GM23248 (cell line): ENCODE data around the gene ATG3. TPM values are rescaled to one million over a fixed set of nuclear protein-coding genes. Genes with fewer than 3 reads are reported as not detected.
A peak's percentile ranks its signal among the peaks of the same experiment; 100 is the strongest.

ENCODE experiments used
- DNase-seq: peaks from one replicate; pipeline ENCODE4 v3.0.0-alpha.2; 2015
- H2AFZ ChIP-seq: fragments of 200-600 bp; sonication (generic); 2 replicates; pipeline ENCODE4 v1.6.1; 2016; ENCODE audit warnings: antibody characterized with exemption
- H3F3A ChIP-seq: fragments of 200-600 bp; sonication (generic); 2 replicates; pipeline ENCODE4 v1.6.1; 2016; ENCODE audit warnings: mild to moderate bottlenecking, antibody characterized with exemption, mixed run types; ENCODE audit not compliant: insufficient read depth
- H3K27ac ChIP-seq: fragments of 200-600 bp; sonication (generic); 2 replicates; pipeline ENCODE4 v1.5.1; 2016; ENCODE audit warnings: mild to moderate bottlenecking
- H3K27me3 ChIP-seq: fragments of 200-600 bp; sonication (generic); replicated peaks from 2 replicates; pipeline ENCODE4 v1.6.1; 2016; ENCODE audit warnings: mild to moderate bottlenecking; ENCODE audit not compliant: insufficient read depth
- H3K36me3 ChIP-seq: fragments of 200-600 bp; sonication (generic); 2 replicates; pipeline ENCODE4 v1.6.1; 2016; ENCODE audit warnings: low read depth, mild to moderate bottlenecking
- H3K4me1 ChIP-seq: fragments of 200-600 bp; sonication (generic); 2 replicates; pipeline ENCODE4 v1.6.1; 2016; ENCODE audit warnings: mild to moderate bottlenecking; ENCODE audit not compliant: insufficient read depth
- H3K4me2 ChIP-seq: fragments of 200-600 bp; sonication (generic); one replicate; pipeline ENCODE4 v1.6.1; 2016; ENCODE audit warnings: mild to moderate bottlenecking; ENCODE audit not compliant: unreplicated experiment
- H3K4me3 ChIP-seq: fragments of 200-600 bp; sonication (generic); 2 replicates; pipeline ENCODE4 v1.5.1; 2016; ENCODE audit warnings: mild to moderate bottlenecking
- H3K79me2 ChIP-seq: fragments of 200-600 bp; sonication (generic); 2 replicates; pipeline ENCODE4 v1.6.1; 2016; ENCODE audit warnings: mild to moderate bottlenecking; ENCODE audit not compliant: insufficient read depth
- H3K9ac ChIP-seq: fragments of 200-600 bp; sonication (generic); 2 replicates; pipeline ENCODE4 v1.6.1; 2016; ENCODE audit warnings: mild to moderate bottlenecking
- H3K9me2 ChIP-seq: fragments of 200-600 bp; sonication (generic); 2 replicates; pipeline ENCODE4 v1.6.1; 2016; ENCODE audit warnings: mixed run types, mild to moderate bottlenecking, moderate library complexity; ENCODE audit not compliant: insufficient read depth
- H3K9me3 ChIP-seq: fragments of 200-600 bp; sonication (generic); one replicate; pipeline ENCODE4 v1.6.1; 2017; ENCODE audit warnings: low read depth
- H4K20me1 ChIP-seq: fragments of 200-600 bp; sonication (generic); 2 replicates; pipeline ENCODE4 v1.6.0; 2016; ENCODE audit not compliant: insufficient read depth
- EZH2 ChIP-seq: fragments of 200-600 bp; sonication (generic); IDR thresholded peaks from 2 replicates; pipeline ENCODE4 v1.6.1; 2018; ENCODE audit warnings: antibody characterized with exemption, mild to moderate bottlenecking; ENCODE audit not compliant: insufficient read depth, poor library complexity, severe bottlenecking
- EZH2phosphoT487 ChIP-seq: fragments of 200-600 bp; sonication (generic); IDR thresholded peaks from 2 replicates; pipeline ENCODE4 v1.6.1; 2018; ENCODE audit warnings: antibody characterized with exemption, moderate library complexity, mild to moderate bottlenecking, low read depth; ENCODE audit not compliant: insufficient read depth
- whole genome bisulfite sequencing, 2 experiments: methylation state at CpG; one replicate each; pipeline ENCODE4 v1.1.6; 2015 to 2017; ENCODE audit warnings: low lambda C conversion rate in 2 of 2, low coverage in 1 of 2; ENCODE audit errors: missing lambda C conversion rate in 2 of 2; 5-methylcytosine and 5-hydroxymethylcytosine counted together
- in situ Hi-C: fragments of 300-500 bp; cut with MboI; formaldehyde crosslinking; loops from 2 replicates; pipeline ENCODE4 v1.15.0; 2020
- polyA plus RNA-seq: library from polyadenylated mRNA; unstranded; fragments of >200 nt; fragmentation: Nextera tagmentation; extraction: Ambion mirVana; gene quantifications from 2 replicates; pipeline ENCODE4 v1.2.1, GENCODE V29; 2016
- total RNA-seq: library from RNA; depleted of rRNA; stranded (reverse); fragments of >200 nt; shearing (Covaris generic); gene quantifications from 2 replicates; pipeline ENCODE4 v1.2.3, GENCODE V29; 2014

ATG3 gene
- total and polyA plus RNA-seq, 2 experiments from 2014 or later = 44.0 to 70.6 TPM

GRCh38 chr3:112560721-112561483, 860 bp downstream of the ATG3 start:
- Histone ChIP-seq H3K9me3 (no peaks in the 10 kb centered on the region), H3K4me3 (peak overlapping the region; percentile 76), H3K4me1 (peaks cover 16% of the 10 kb centered on the region), H3K79me2 (peaks cover 64% of the 10 kb centered on the region), H3K4me2 (peak overlapping the region; percentile 95), H4K20me1 (no peaks in the 10 kb centered on the region), H3K27me3 (no peaks in the 10 kb centered on the region), H2AFZ (peak overlapping the region; percentile 91), H3K9me2 (no peaks in the 10 kb centered on the region), H3K9ac (peak overlapping the region; percentile 92), H3F3A (peaks cover 10% of the 10 kb centered on the region), H3K27ac (peak overlapping the region; percentile 90), H3K36me3 (0 out of 2 replicates have a peak, but pooled peaks cover 7% of the 10 kb centered on the region)
- no peak for TF ChIP-seq EZH2phosphoT487
- no peak for TF ChIP-seq EZH2
- DNase-seq = peak; percentile 96
- 1% methylated on average over 29 of the region's 29 CpGs for WGBS, 2 experiments
- in situ Hi-C loops = no loop called here

GRCh38 chr3:112560307-112560706, 1.5 kb downstream of the ATG3 start:
- peaks cover 70% of the 10 kb centered on the region for H3K79me2 ChIP-seq
- H3K36me3 ChIP-seq = 0 out of 2 replicates have a peak, but pooled peaks cover 7% of the 10 kb centered on the region
- WGBS, 2 experiments = 4 to 8% methylated on average over 2 of the region's 2 CpGs
- no peaks in the 10 kb centered on the region for H3K27me3 ChIP-seq
- H3K27ac ChIP-seq = peak overlapping the region; percentile 90
- H3K4me3 ChIP-seq = peak overlapping the region; percentile 76
- no peak for TF ChIP-seq EZH2phosphoT487
- no peak for TF ChIP-seq EZH2
- H3K9ac ChIP-seq = peak overlapping the region; percentile 92
- H4K20me1 ChIP-seq = no peaks in the 10 kb centered on the region
- H3K4me1 ChIP-seq = peaks cover 20% of the 10 kb centered on the region
- peak overlapping the region; percentile 91 for H2AFZ ChIP-seq
- peak overlapping the region; percentile 95 for H3K4me2 ChIP-seq
- DNase-seq = peak; percentile 37
- no peaks in the 10 kb centered on the region for H3K9me3 ChIP-seq
- no peaks in the 10 kb centered on the region for H3K9me2 ChIP-seq
- peaks cover 10% of the 10 kb centered on the region for H3F3A ChIP-seq
- in situ Hi-C loops = no loop called here

- Histone ChIP-seq H3K36me3 (0 out of 2 replicates have a peak, but pooled peaks cover 7% of the 10 kb centered on the region), H3K4me3 (no peak overlapping the region), H2AFZ (no peak overlapping the region), H3K27me3 (no peaks in the 10 kb centered on the region), H3K9me2 (no peaks in the 10 kb centered on the region), H3F3A (peaks cover 10% of the 10 kb centered on the region), H3K9me3 (no peaks in the 10 kb centered on the region), H3K27ac (no peak overlapping the region), H3K9ac (no peak overlapping the region), H3K4me1 (peaks cover 17% of the 10 kb centered on the region), H3K4me2 (no peak overlapping the region), H3K79me2 (peaks cover 82% of the 10 kb centered on the region), H4K20me1 (no peaks in the 10 kb centered on the region)
- WGBS, 2 experiments = 71% methylated on average over 1 of the region's 1 CpG
- no peak for TF ChIP-seq EZH2
- TF ChIP-seq EZH2phosphoT487 = no peak
- in situ Hi-C loops = no loop called here
- DNase-seq = no peak
Observed at GRCh38 chr3:112557976-112558375, 3.8 kb downstream of the ATG3 start.

GRCh38 chr3:112555535-112556170, 6.1 kb downstream of the ATG3 start:
- H3F3A ChIP-seq = peaks cover 4% of the 10 kb centered on the region
- H3K4me2 ChIP-seq = no peak overlapping the region
- H3K27ac ChIP-seq = no peak overlapping the region
- no peaks in the 10 kb centered on the region for H3K27me3 ChIP-seq
- in situ Hi-C loops = no loop called here
- TF ChIP-seq EZH2 (no peak), EZH2phosphoT487 (no peak)
- no peaks in the 10 kb centered on the region for H3K9me2 ChIP-seq
- H2AFZ ChIP-seq = no peak overlapping the region
- peaks cover 15% of the 10 kb centered on the region for H3K4me1 ChIP-seq
- no peak overlapping the region for H3K9ac ChIP-seq
- DNase-seq = peak; percentile 6
- H3K36me3 ChIP-seq = 0 out of 2 replicates have a peak, but pooled peaks cover 7% of the 10 kb centered on the region
- peaks cover 94% of the 10 kb centered on the region for H3K79me2 ChIP-seq
- H4K20me1 ChIP-seq = no peaks in the 10 kb centered on the region
- no peak overlapping the region for H3K4me3 ChIP-seq
- H3K9me3 ChIP-seq = no peaks in the 10 kb centered on the region
- WGBS, 2 experiments = 88 to 89% methylated on average over 1 of the region's 1 CpG
